CD14-positive monocyte (primary cell): ENCODE results near the gene ZNRF2. TPM values are rescaled to one million over a fixed set of nuclear protein-coding genes. Genes with fewer than 3 reads are reported as not detected.
"Not testable (repeated sequence)": the region's sequence is repeated elsewhere in the genome, so short reads cannot be mapped to it uniquely, and the experiment has no call there.

Source experiments
- DNase-seq, 3 donors: peaks; one replicate each; pipeline ENCODE4 v3.0.0-alpha.2; 2011 to 2022
- H2AFZ ChIP-seq: 2 replicates; pipeline ENCODE4 v1.6.0; 2012; ENCODE audit warnings: mild to moderate bottlenecking, low read depth, low read length, inconsistent platforms; ENCODE audit not compliant: insufficient read depth, poor library complexity, severe bottlenecking
- H3K27ac ChIP-seq, 2 donors: 1 replicate in 1 of 2; 2 replicates in 1 of 2; pipeline ENCODE4 v1.5.1; 2012 to 2013; ENCODE audit warnings: low read length in 2 of 2, control low read depth in 1 of 2, inconsistent platforms in 1 of 2, low read depth in 1 of 2, mild to moderate bottlenecking in 1 of 2
- H3K27me3 ChIP-seq, 2 donors: one replicate each; pipeline versions ENCODE4 v1.6.0 to v1.6.1; 2011 to 2013; ENCODE audit warnings: low read length in 2 of 2; ENCODE audit not compliant: control insufficient read depth in 2 of 2, insufficient read depth in 2 of 2
- H3K36me3 ChIP-seq, 2 donors: replicated peaks in 1 of 2; 1 replicate in 1 of 2; 2 replicates in 1 of 2; pipeline versions ENCODE4 v1.5.1 to v1.6.1; 2012 to 2013; ENCODE audit warnings: low read length in 2 of 2, control low read depth in 1 of 2, inconsistent platforms in 1 of 2, mild to moderate bottlenecking in 1 of 2; ENCODE audit not compliant: insufficient read depth in 2 of 2, control insufficient read depth in 1 of 2
- H3K4me1 ChIP-seq, 2 donors: 1 replicate in 1 of 2; 2 replicates in 1 of 2; pipeline versions ENCODE4 v1.5.1 to v1.6.1; 2012 to 2013; ENCODE audit warnings: low read length in 2 of 2, control low read depth in 1 of 2, inconsistent platforms in 1 of 2, mild to moderate bottlenecking in 1 of 2, moderate library complexity in 1 of 2; ENCODE audit not compliant: insufficient read depth in 2 of 2, control insufficient read depth in 1 of 2
- H3K4me2 ChIP-seq: replicated peaks from 2 replicates; pipeline ENCODE3; 2012; ENCODE audit warnings: low read length, moderate library complexity, mild to moderate bottlenecking; ENCODE audit not compliant: poor library complexity, severe bottlenecking; ENCODE audit errors: extremely low read depth
- H3K4me3 ChIP-seq, 3 experiments: fragments of 200-600 bp in 1 of 3; sonication (generic) in 1 of 3; replicated peaks in 1 of 3; 1 replicate in 2 of 3; 2 replicates in 1 of 3; pipeline ENCODE4 v1.5.1; 2011 to 2013; ENCODE audit warnings: low read length in 3 of 3, mild to moderate bottlenecking in 3 of 3, control low read depth in 2 of 3, low read depth in 2 of 3, inconsistent platforms in 1 of 3, moderate library complexity in 1 of 3
- H3K79me2 ChIP-seq: 2 replicates; pipeline ENCODE4 v1.6.0; 2012; ENCODE audit warnings: mild to moderate bottlenecking, control low read depth, inconsistent platforms, low read length, moderate library complexity; ENCODE audit not compliant: insufficient read depth
- H3K9ac ChIP-seq: 2 replicates; pipeline ENCODE4 v1.6.0; 2017; ENCODE audit warnings: low read length, mild to moderate bottlenecking; ENCODE audit not compliant: insufficient read depth, poor library complexity, severe bottlenecking
- H3K9me3 ChIP-seq, 2 donors: replicated peaks in 1 of 2; 1 replicate in 1 of 2; 2 replicates in 1 of 2; pipeline versions ENCODE4 v1.5.1 to v1.6.1; 2012 to 2013; ENCODE audit warnings: low read length in 2 of 2, control low read depth in 1 of 2; ENCODE audit not compliant: control insufficient read depth in 1 of 2, insufficient read depth in 1 of 2
- H4K20me1 ChIP-seq: 2 replicates; pipeline ENCODE4 v1.6.0; 2012; ENCODE audit warnings: mild to moderate bottlenecking, low read length, control low read depth, moderate library complexity; ENCODE audit not compliant: insufficient read depth
- H3K27ac Mint-ChIP-seq, 7 donors: one replicate each; pipeline ENCODE4 v1.8.0; 2020; ENCODE audit warnings: mild to moderate bottlenecking in 7 of 7, mixed read lengths in 7 of 7, moderate library complexity in 6 of 7, inconsistent platforms in 2 of 7
- H3K27me3 Mint-ChIP-seq, 3 donors: one replicate each; pipeline ENCODE4 v1.8.0; 2021 to 2022; ENCODE audit warnings: low read depth in 3 of 3, mild to moderate bottlenecking in 3 of 3, mixed read lengths in 3 of 3, moderate library complexity in 3 of 3, inconsistent platforms in 1 of 3
- H3K36me3 Mint-ChIP-seq, 2 donors: one replicate each; pipeline ENCODE4 v1.8.0; 2020; ENCODE audit warnings: mixed read lengths in 2 of 2, inconsistent platforms in 1 of 2, mild to moderate bottlenecking in 1 of 2
- H3K4me1 Mint-ChIP-seq: one replicate; pipeline ENCODE4 v1.8.0; 2020; ENCODE audit warnings: mild to moderate bottlenecking, mixed read lengths
- H3K4me3 Mint-ChIP-seq, 2 donors: one replicate each; pipeline ENCODE4 v1.8.0; 2020; ENCODE audit warnings: mild to moderate bottlenecking in 2 of 2, mixed read lengths in 2 of 2, moderate library complexity in 1 of 2
- H3K9me3 Mint-ChIP-seq, 7 donors: one replicate each; pipeline ENCODE4 v1.8.0; 2020 to 2022; ENCODE audit warnings: mixed read lengths in 7 of 7, mild to moderate bottlenecking in 6 of 7, moderate library complexity in 6 of 7, inconsistent platforms in 2 of 7
- WGBS: methylation state at CpG from one replicate; pipeline ENCODE4 v1.1.5; 2013; ENCODE audit warnings: missing lambda C conversion rate; ENCODE audit not compliant: insufficient coverage; 5-methylcytosine and 5-hydroxymethylcytosine counted together
- intact Hi-C, 2 donors: fragments of 100-400 bp; cut with micrococcal nuclease; formaldehyde crosslinking; loops; one replicate each; pipeline versions ENCODE4 v1.15.0 to v1.15.1; 2023
- polyA plus RNA-seq, 3 donors: library from polyadenylated mRNA; depleted of rRNA in 1 of 3; unstranded in 2 of 3; stranded (reverse) in 1 of 3; fragments of 300-500 nt in 2 of 3; fragments of >200 nt in 1 of 3; fragmentation: Illumina TruSeq in 2 of 3; gene quantifications; 1 replicate in 2 of 3; 2 replicates in 1 of 3; pipeline ENCODE4 v1.2.3, GENCODE V29; 2012 to 2021

ZNRF2 gene
- polyA plus RNA-seq, 3 donors, result 1.9 to 9.5 (median 5.7) TPM

DNA sequence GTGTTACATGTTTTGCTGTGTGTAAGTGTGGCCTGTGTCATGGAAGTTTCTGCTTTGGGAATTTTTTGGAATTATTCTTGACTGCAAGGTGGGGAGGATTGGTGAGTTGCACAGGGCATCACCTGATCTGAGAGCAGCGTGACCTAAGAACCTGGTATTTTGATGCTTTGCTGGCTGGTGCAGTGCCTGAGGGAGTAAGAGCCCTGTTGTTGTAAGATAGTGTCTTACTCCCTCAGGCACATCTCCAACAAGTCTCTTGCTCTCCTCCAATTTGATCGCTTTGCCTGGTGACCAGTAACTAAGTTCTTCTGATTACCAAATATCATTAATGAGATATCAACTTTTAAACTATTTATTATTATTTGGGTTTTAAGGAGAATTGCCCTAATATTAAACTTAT, 5.2 kb downstream of the ZNRF2 start:
- Mint-ChIP-seq H3K4me3 (peak overlapping the region; percentile 47 to 69), H3K36me3 (peaks cover 7 to 17% of the 10 kb centered on the region in 2 donors), H3K27ac (peak overlapping the region in 1 of 7 donors; percentile 7), H3K4me1 (peaks cover 59% of the 10 kb centered on the region)
- not testable (repeated sequence) for H3K27me3 ChIP-seq, H3K4me3 ChIP-seq, H2AFZ ChIP-seq, DNase-seq, H3K27me3 Mint-ChIP-seq, H3K9me3 ChIP-seq, H3K27ac ChIP-seq, H3K36me3 ChIP-seq, H3K9me3 Mint-ChIP-seq, H3K9ac ChIP-seq, H3K4me2 ChIP-seq
- H3K79me2 ChIP-seq, result peaks cover 92% of the 10 kb centered on the region
- H4K20me1 ChIP-seq, result peaks cover 74% of the 10 kb centered on the region
- intact Hi-C loops, result loop anchor here (10.0 kb wide), 2 partner anchors 45 to 135 kb away; no protein-coding TSS in a partner anchor
- H3K4me1 ChIP-seq, result peaks cover 26 to 41% of the 10 kb centered on the region in 2 donors
- no CpG with 5 or more reads among the region's 2 CpGs for WGBS

DNA sequence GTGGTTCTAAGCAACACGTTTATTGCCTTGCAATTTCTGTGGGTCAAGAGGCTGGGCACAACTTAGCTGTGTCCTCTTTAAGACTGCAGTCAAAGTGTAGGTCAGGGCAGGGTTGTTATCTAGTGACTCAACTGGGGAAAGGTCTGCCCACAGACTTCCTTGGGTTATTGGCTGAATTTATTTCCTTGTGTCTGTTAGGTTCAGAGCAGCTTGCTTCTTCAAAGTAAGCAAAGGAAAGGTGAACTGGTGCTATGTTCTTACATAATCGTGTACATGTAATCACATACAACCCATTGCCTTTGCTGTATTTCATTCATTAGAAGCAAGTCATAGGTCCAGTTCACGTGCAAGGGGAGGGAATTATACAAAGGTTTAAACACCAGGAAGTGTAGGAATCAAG, 5.9 kb downstream of the ZNRF2 start:
- H3K36me3 ChIP-seq, H3K9me3 Mint-ChIP-seq, H3K4me3 Mint-ChIP-seq, intact Hi-C loops, H3K27me3 ChIP-seq, H3K27me3 Mint-ChIP-seq, H3K27ac ChIP-seq, H3K9me3 ChIP-seq, H3K4me2 ChIP-seq, H3K4me3 ChIP-seq, H2AFZ ChIP-seq, H3K9ac ChIP-seq: not testable (repeated sequence)
- Mint-ChIP-seq H3K36me3 (peaks cover 9 to 17% of the 10 kb centered on the region in 2 donors), H3K4me1 (peaks cover 65% of the 10 kb centered on the region), H3K27ac (peak overlapping the region in 3 of 7 donors; percentile 2 to 50 (median 31))
- DNase-seq, result peak in 2 of 3 donors; percentile 20 to 25
- Histone ChIP-seq H3K79me2 (peaks cover 98% of the 10 kb centered on the region), H4K20me1 (peaks cover 81% of the 10 kb centered on the region), H3K4me1 (peaks cover 28 to 43% of the 10 kb centered on the region in 2 donors)
- 40% methylated on average over 1 of the region's 3 CpGs for WGBS

DNA sequence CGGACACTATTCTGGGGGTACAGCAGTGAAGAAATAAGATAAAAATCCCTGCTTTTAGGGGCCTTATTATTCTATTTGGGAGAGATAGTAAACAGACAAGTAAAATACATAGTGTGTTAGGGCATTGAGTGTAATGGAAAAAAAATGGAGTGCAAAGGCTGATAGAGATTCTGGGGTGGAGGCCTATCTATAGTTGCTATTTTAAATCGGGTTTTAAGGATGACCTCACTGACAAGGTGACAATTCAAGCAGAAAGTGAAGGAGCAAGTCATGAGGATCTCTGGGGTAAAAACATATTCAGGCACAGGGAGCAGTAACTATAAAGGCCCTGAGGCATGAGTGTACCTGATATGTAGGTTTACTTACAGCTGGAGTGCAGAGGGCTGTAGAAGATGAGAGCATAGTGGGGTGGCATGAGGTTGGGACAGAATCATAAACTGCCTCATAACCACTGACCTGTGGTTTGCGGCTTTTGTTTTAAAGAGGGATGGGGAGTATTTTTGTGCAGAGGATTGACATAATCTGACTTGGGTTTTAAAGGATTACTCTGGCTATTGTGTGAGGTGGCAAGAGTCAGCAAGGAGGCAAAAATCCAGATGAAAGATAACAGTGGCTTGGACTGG, 8.1 kb downstream of the ZNRF2 start:
- H3K9ac ChIP-seq, H3K27me3 ChIP-seq, H3K4me2 ChIP-seq, H3K27ac ChIP-seq, H3K4me3 Mint-ChIP-seq, H3K36me3 ChIP-seq, H3K9me3 Mint-ChIP-seq, DNase-seq, H3K4me3 ChIP-seq, H3K27me3 Mint-ChIP-seq, H2AFZ ChIP-seq, H3K9me3 ChIP-seq, intact Hi-C loops: not testable (repeated sequence)
- H3K79me2 ChIP-seq, result peaks cover 99% of the 10 kb centered on the region
- peak overlapping the region in 3 of 7 donors; percentile 10 to 56 (median 37) for H3K27ac Mint-ChIP-seq
- 100% methylated on average over 1 of the region's 3 CpGs for WGBS
- peaks cover 73% of the 10 kb centered on the region for H3K4me1 Mint-ChIP-seq
- peaks cover 28 to 39% of the 10 kb centered on the region in 2 donors for H3K4me1 ChIP-seq
- peaks cover 92% of the 10 kb centered on the region for H4K20me1 ChIP-seq
- H3K36me3 Mint-ChIP-seq, result peaks cover 10 to 19% of the 10 kb centered on the region in 2 donors

DNA sequence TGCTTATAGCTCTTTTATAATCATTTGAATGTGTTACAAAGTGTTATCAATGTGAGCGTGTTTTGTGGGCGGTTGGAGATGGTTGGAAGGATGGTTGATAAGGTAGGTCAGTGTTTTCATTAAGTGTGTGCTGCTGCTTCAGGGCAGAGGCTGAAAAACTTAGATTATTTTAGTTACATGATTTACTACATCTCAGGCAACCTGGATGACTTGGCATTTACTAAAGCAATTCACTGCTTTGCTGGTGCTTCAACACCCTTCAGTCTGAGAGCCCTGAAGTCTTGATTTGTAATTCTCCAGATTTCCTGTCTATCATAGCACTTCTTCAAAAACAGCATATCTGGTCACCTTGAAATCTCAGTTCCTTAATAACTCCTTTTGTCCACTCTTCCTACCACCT, 11.9 kb downstream of the ZNRF2 start:
- H3K4me3 Mint-ChIP-seq, intact Hi-C loops, H3K4me2 ChIP-seq, H3K9me3 ChIP-seq, H3K27me3 Mint-ChIP-seq, H3K9ac ChIP-seq, H3K9me3 Mint-ChIP-seq, H3K27me3 ChIP-seq, H2AFZ ChIP-seq, H3K27ac ChIP-seq, H3K36me3 ChIP-seq, H3K4me3 ChIP-seq: not testable (repeated sequence)
- Mint-ChIP-seq H3K4me1 (peaks cover 58% of the 10 kb centered on the region), H3K36me3 (peaks cover 6 to 11% of the 10 kb centered on the region in 2 donors), H3K27ac (peak overlapping the region in 1 of 7 donors; percentile 74)
- Histone ChIP-seq H4K20me1 (peaks cover 93% of the 10 kb centered on the region), H3K79me2 (peaks cover 99% of the 10 kb centered on the region), H3K4me1 (peaks cover 15 to 17% of the 10 kb centered on the region in 2 donors)
- WGBS, result no CpG with 5 or more reads among the region's 2 CpGs
- peak; percentile 22 to 47 (median 25) for DNase-seq
